ENCODE results near the gene TC2N.

Gene TC2N

GRCh38 chr14:91866511-91867295 lies 633 bp downstream of the TC2N start:
- TF ChIP-seq EZH2phosphoT487 (IDR thresholded peaks at IDR 0.05; ENCODE audit: low read length), result no peak
- TF ChIP-seq CTCF (IDR thresholded peaks at IDR 0.05; ENCODE audit: low read length), result no peak
- no peak for TF ChIP-seq EZH2 (optimal IDR thresholded peaks at IDR 0.05; ENCODE audit: low read depth, low read length)
- Histone ChIP-seq H3K27ac (ENCODE audit: low read length) (no peak overlapping the region), H3K4me1 (ENCODE audit: low read length) (peaks cover 11% of the 10 kb centered on the region; the same call in 1 of the 2 replicates), H2AFZ (ENCODE audit: low read length) (no peak overlapping the region), H3F3A (ENCODE audit: insufficient read depth, low read length) (peaks cover 7% of the 10 kb centered on the region; the same call in 1 of the 2 replicates), H3K9me3 (replicated peaks; ENCODE audit: insufficient read depth, low read length) (no peaks in the 10 kb centered on the region), H3K9ac (ENCODE audit: low read length) (no peak overlapping the region), H3K36me3 (replicated peaks; ENCODE audit: insufficient read depth, low read length) (no peaks in the 10 kb centered on the region), H3K27me3 (replicated peaks; ENCODE audit: insufficient read depth, low read length) (no peaks in the 10 kb centered on the region; the same call in 1 of the 2 replicates), H3K9me2 (replicated peaks; ENCODE audit: insufficient read depth, low read length) (no peaks in the 10 kb centered on the region), H3K79me2 (ENCODE audit: low read length) (no peaks in the 10 kb centered on the region), H3K4me2 (ENCODE audit: low read depth, low read length) (peak overlapping the region; percentile 32; the same call in 1 of the 2 replicates), H3K4me3 (ENCODE audit: low read length) (no peak overlapping the region), H4K20me1 (ENCODE audit: insufficient read depth, low read length) (no peaks in the 10 kb centered on the region)
- no peak for DNase-seq

- Histone ChIP-seq H3K4me2 (ENCODE audit: low read depth, low read length) (no peak overlapping the region), H2AFZ (ENCODE audit: low read length) (no peak overlapping the region)
These were observed 1.3 kb downstream of the TC2N start for GRCh38 chr14:91866061-91866460.

GRCh38 chr14:91862417-91862816 lies 4.9 kb downstream of the TC2N start:
- no peaks in the 10 kb centered on the region for H3K9me2 ChIP-seq (replicated peaks; ENCODE audit: insufficient read depth, low read length)
- H2AFZ ChIP-seq (ENCODE audit: low read length), result no peak overlapping the region
- no peak for DNase-seq
- H4K20me1 ChIP-seq (ENCODE audit: insufficient read depth, low read length), result no peaks in the 10 kb centered on the region
- H3K36me3 ChIP-seq (replicated peaks; ENCODE audit: insufficient read depth, low read length), result no peaks in the 10 kb centered on the region
- H3K27ac ChIP-seq (ENCODE audit: low read length), result no peak overlapping the region
- no peaks in the 10 kb centered on the region for H3K79me2 ChIP-seq (ENCODE audit: low read length)
- no peak overlapping the region for H3K4me2 ChIP-seq (ENCODE audit: low read depth, low read length)
- H3F3A ChIP-seq (ENCODE audit: insufficient read depth, low read length), result peaks cover 7% of the 10 kb centered on the region; the same call in 1 of the 2 replicates
- no peak overlapping the region for H3K4me3 ChIP-seq (ENCODE audit: low read length)
- TF ChIP-seq EZH2phosphoT487 (IDR thresholded peaks at IDR 0.05; ENCODE audit: low read length) (no peak), EZH2 (optimal IDR thresholded peaks at IDR 0.05; ENCODE audit: low read depth, low read length) (no peak), CTCF (IDR thresholded peaks at IDR 0.05; ENCODE audit: low read length) (no peak)
- H3K9ac ChIP-seq (ENCODE audit: low read length), result no peak overlapping the region
- H3K9me3 ChIP-seq (replicated peaks; ENCODE audit: insufficient read depth, low read length), result no peaks in the 10 kb centered on the region
- H3K4me1 ChIP-seq (ENCODE audit: low read length), result peaks cover 10% of the 10 kb centered on the region; the same call in 1 of the 2 replicates
- no peaks in the 10 kb centered on the region; the same call in 1 of the 2 replicates for H3K27me3 ChIP-seq (replicated peaks; ENCODE audit: insufficient read depth, low read length)

More at GRCh38 chr14:91866061-91866460, 1.3 kb downstream of the TC2N start:
- Histone ChIP-seq H3F3A (ENCODE audit: insufficient read depth, low read length) (peaks cover 7% of the 10 kb centered on the region; the same call in 1 of the 2 replicates), H3K27me3 (replicated peaks; ENCODE audit: insufficient read depth, low read length) (no peaks in the 10 kb centered on the region; the same call in 1 of the 2 replicates), H3K9me3 (replicated peaks; ENCODE audit: insufficient read depth, low read length) (no peaks in the 10 kb centered on the region), H3K4me3 (ENCODE audit: low read length) (no peak overlapping the region), H4K20me1 (ENCODE audit: insufficient read depth, low read length) (no peaks in the 10 kb centered on the region), H3K36me3 (replicated peaks; ENCODE audit: insufficient read depth, low read length) (no peaks in the 10 kb centered on the region), H3K9ac (ENCODE audit: low read length) (no peak overlapping the region), H3K27ac (ENCODE audit: low read length) (no peak overlapping the region), H3K9me2 (replicated peaks; ENCODE audit: insufficient read depth, low read length) (no peaks in the 10 kb centered on the region), H3K79me2 (ENCODE audit: low read length) (no peaks in the 10 kb centered on the region), H3K4me1 (ENCODE audit: low read length) (peaks cover 11% of the 10 kb centered on the region; the same call in 1 of the 2 replicates)
- no peak for TF ChIP-seq CTCF (IDR thresholded peaks at IDR 0.05; ENCODE audit: low read length)
- TF ChIP-seq EZH2phosphoT487 (IDR thresholded peaks at IDR 0.05; ENCODE audit: low read length), result no peak
- no peak for TF ChIP-seq EZH2 (optimal IDR thresholded peaks at IDR 0.05; ENCODE audit: low read depth, low read length)
- peak; percentile 60 for DNase-seq

Data from MM.1S (cell line).